GM12878 (cell line): Measurements from ENCODE around the gene TSC22D3. TPM values are rescaled to one million over a fixed set of nuclear protein-coding genes. Genes with fewer than 3 reads are reported as not detected.

Source experiments
- ATAC-seq: fragments of 200-7000 bp; cut with Tn5 transposase; 3 replicates; pipeline ENCODE4 v1.9.1; 2020; ENCODE audit warnings: mild to moderate bottlenecking, moderate library complexity
- BruUV-seq: library from RNA; stranded (reverse); fragments of 400-500 nt; replicated peaks from 2 replicates; lab custom pipeline; 2021; lab: Mats Ljungman, UMichigan
- CTCF ChIA-PET: fragments of 300-600 bp; sonication (Branson Sonifier 250); formaldehyde crosslinking; extraction: SDS; loops from one replicate; lab custom pipeline; 2021; ENCODE audit warnings: inconsistent platforms; lab: Yijun Ruan, JAX
- POLR2A ChIA-PET: fragments of 350-600 bp; formaldehyde crosslinking; extraction: SDS; loops from one replicate; lab custom pipeline; 2021; ENCODE audit warnings: inconsistent platforms; lab: Charles Lee
- RAD21 ChIA-PET: fragments of 300-600 bp; sonication (Branson Sonifier 250); formaldehyde crosslinking; loops from one replicate; lab custom pipeline; 2023; ENCODE audit warnings: antibody characterized with exemption; ENCODE audit not compliant: unreplicated experiment; lab: Charles Lee
- SMC1A ChIA-PET: fragments of 300-600 bp; sonication (Branson Sonifier 250); formaldehyde crosslinking; loops from one replicate; lab custom pipeline; 2023; ENCODE audit not compliant: unreplicated experiment, uncharacterized antibody; lab: Charles Lee
- DNase-seq: peaks from one replicate; pipeline ENCODE4 v3.0.0-alpha.2; 2011; ENCODE audit warnings: low read depth, low spot score
- FAIRE-seq: peaks from 3 replicates; lab custom pipeline; 2011; peaks lifted over from hg19 to GRCh38; lab: Jason Lieb, UNC
- H2AFZ ChIP-seq: 2 replicates; pipeline ENCODE4 v1.6.0; 2011; ENCODE audit warnings: low read depth, low read length, control low read depth; ENCODE audit not compliant: control insufficient read depth
- H3K27ac ChIP-seq: 2 replicates; pipeline ENCODE4 v1.5.1; 2011; ENCODE audit warnings: control low read depth; ENCODE audit not compliant: control insufficient read depth, insufficient read depth
- H3K27me3 ChIP-seq, 2 experiments: replicated peaks in 1 of 2; 2 replicates each; pipeline versions ENCODE4 v1.6.0 to v1.6.1; 2011; ENCODE audit warnings: low read length in 1 of 2; ENCODE audit not compliant: control insufficient read depth in 2 of 2, insufficient read depth in 2 of 2
- H3K36me3 ChIP-seq, 2 experiments: 2 replicates each; pipeline ENCODE4 v1.5.1; 2011; ENCODE audit warnings: low read length in 1 of 2; ENCODE audit not compliant: control insufficient read depth in 2 of 2, insufficient read depth in 2 of 2
- H3K4me1 ChIP-seq: 2 replicates; pipeline ENCODE4 v1.6.1; 2011; ENCODE audit warnings: mild to moderate bottlenecking, low read length, moderate library complexity, mixed read lengths; ENCODE audit not compliant: control insufficient read depth, insufficient read depth
- H3K4me2 ChIP-seq: 2 replicates; pipeline ENCODE4 v1.6.0; 2011; ENCODE audit warnings: control low read depth; ENCODE audit not compliant: control insufficient read depth, insufficient read depth
- H3K4me3 ChIP-seq: fragments of 200-600 bp; sonication (generic); 2 replicates; pipeline ENCODE4 v1.5.1; 2016
- H3K79me2 ChIP-seq: 2 replicates; pipeline ENCODE4 v1.6.0; 2011; ENCODE audit warnings: low read length; ENCODE audit not compliant: control insufficient read depth, insufficient read depth
- H3K9ac ChIP-seq: 2 replicates; pipeline ENCODE4 v1.8.0; 2011; ENCODE audit warnings: low read length, control low read depth, mixed read lengths; ENCODE audit not compliant: control insufficient read depth, insufficient read depth
- H3K9me3 ChIP-seq: replicated peaks from 3 replicates; pipeline ENCODE4 v1.5.1; 2011; ENCODE audit warnings: mild to moderate bottlenecking, low read length; ENCODE audit not compliant: control insufficient read depth, insufficient read depth
- H4K20me1 ChIP-seq: 2 replicates; pipeline ENCODE4 v1.6.0; 2011; ENCODE audit not compliant: control insufficient read depth, insufficient read depth
- CBFB ChIP-seq: IDR thresholded peaks from 2 replicates; pipeline ENCODE4 v1.6.1; 2016; ENCODE audit warnings: antibody characterized with exemption, low read depth
- E2F8 ChIP-seq: fragments of 450-650 bp; IDR thresholded peaks from 2 replicates; pipeline ENCODE4 v1.6.1; 2018; ENCODE audit warnings: mild to moderate bottlenecking, low read depth, moderate library complexity; ENCODE audit not compliant: partially characterized antibody
- FOS ChIP-seq: IDR thresholded peaks from 3 replicates; pipeline ENCODE4 v1.6.1; 2011; ENCODE audit warnings: borderline replicate concordance; ENCODE audit not compliant: insufficient read length; ENCODE audit errors: extremely low read depth
- HSF1 ChIP-seq: fragments of 150-350 bp; IDR thresholded peaks from 2 replicates; pipeline ENCODE4 v1.6.1; 2014; ENCODE audit warnings: mild to moderate bottlenecking, low read depth, low read length
- IKZF2 ChIP-seq, 2 experiments: fragments of 450-650 bp; IDR thresholded peaks; 2 replicates each; pipeline ENCODE4 v1.6.1; 2017; ENCODE audit warnings: mild to moderate bottlenecking in 2 of 2, moderate library complexity in 2 of 2
- MYB ChIP-seq: fragments of 150-350 bp; IDR thresholded peaks from 2 replicates; pipeline ENCODE4 v1.6.1; 2014; ENCODE audit warnings: mild to moderate bottlenecking, low read depth, low read length, borderline replicate concordance
- NR2F1 ChIP-seq: fragments of 450-650 bp; conservative IDR thresholded peaks from 2 replicates; pipeline ENCODE4 v1.6.1; 2017; ENCODE audit warnings: mild to moderate bottlenecking
- POLR2AphosphoS5 ChIP-seq: IDR thresholded peaks from 2 replicates; pipeline ENCODE4 v1.6.1; 2011; ENCODE audit warnings: mild to moderate bottlenecking, low read length, inconsistent platforms
- WGBS: methylation state at CpG from one replicate; pipeline ENCODE4 v1.1.6; 2016; ENCODE audit warnings: low lambda C conversion rate; ENCODE audit not compliant: insufficient replicate concordance, insufficient coverage; ENCODE audit errors: missing lambda C conversion rate; 5-methylcytosine and 5-hydroxymethylcytosine counted together
- in situ Hi-C: fragments of 300-500 bp; cut with MboI; formaldehyde crosslinking; loops from 9 replicates; pipeline ENCODE4 v1.14.3; 2018; ENCODE audit warnings: mixed read lengths
- intact Hi-C: fragments of 100-400 bp; cut with micrococcal nuclease; formaldehyde crosslinking; loops from one replicate; pipeline ENCODE4 v1.14.2; 2022; ENCODE audit not compliant: unreplicated experiment
- polyA plus RNA-seq, 11 experiments: library from polyadenylated mRNA; depleted of rRNA in 4 of 11; unstranded in 6 of 11; stranded (reverse) in 5 of 11; fragments of >200 nt; fragmentation: Nextera tagmentation in 4 of 11; fragmentation: Illumina TruSeq in 1 of 11; extraction: Ambion mirVana in 4 of 11; extraction: Trizol in 1 of 11; gene quantifications; 1 replicate in 1 of 11; 2 replicates in 10 of 11; pipeline versions ENCODE4 v1.2.1 to v1.2.3, GENCODE V29; 2011 to 2016; ENCODE audit warnings: inconsistent platforms in 2 of 11, missing spikeins in 2 of 11, low read depth in 1 of 11
- total RNA-seq, 4 experiments: library from RNA; depleted of rRNA in 3 of 4; stranded (reverse); fragments of >200 nt in 3 of 4; fragmentation: Illumina TruSeq in 1 of 4; extraction: Trizol in 1 of 4; gene quantifications; 2 replicates each; pipeline versions ENCODE4 v1.2.1 to v1.2.3, GENCODE V29; 2013 to 2021
- TF ChIP-seq, protein P1 (sequence below): fragments of 450-650 bp; conservative IDR thresholded peaks from 2 replicates; pipeline ENCODE4 v1.6.1; 2017; ENCODE audit warnings: mild to moderate bottlenecking, moderate library complexity
- TF ChIP-seq, protein P2 (sequence below): IDR thresholded peaks from 2 replicates; pipeline ENCODE4 v1.6.1; 2012; ENCODE audit warnings: low read length, inconsistent platforms

The TSC22D3 gene
- total and polyA plus RNA-seq, 10 of the 15 experiments (the other 5 are each of a cell fraction or from before 2014, with no cell fraction given), result 4.6 to 122 (median 16.1) TPM

DNA sequence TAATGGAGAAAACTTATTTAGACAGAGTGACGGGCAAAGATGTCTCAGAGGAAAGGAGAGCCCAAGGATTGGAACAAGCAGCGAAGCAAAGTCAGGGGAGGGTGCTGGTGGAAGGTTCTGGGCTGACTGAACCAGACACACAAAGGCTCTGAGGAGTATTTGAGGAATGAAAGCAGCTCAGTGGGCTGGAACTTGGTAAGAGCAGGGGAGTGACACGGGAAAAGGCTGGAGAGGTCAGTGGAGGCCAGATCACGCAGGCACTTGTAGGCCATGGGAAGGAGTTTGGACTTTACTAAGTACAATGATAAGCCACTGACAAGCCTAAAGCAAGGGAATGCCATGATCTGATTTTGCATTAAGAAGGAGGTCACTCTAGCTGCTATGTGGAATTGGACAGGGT is 71.4 kb downstream of the TSC22D3 start:
- POLR2A ChIA-PET, result no interaction called here
- TF ChIP-seq E2F8 (no peak), CBFB (no peak), IKZF2 (IDR thresholded peaks at IDR 0.05) (no peak), NR2F1 (no peak), MYB (no peak), FOS (no peak), POLR2AphosphoS5 (no peak), HSF1 (no peak)
- TF ChIP-seq, protein P1, sequence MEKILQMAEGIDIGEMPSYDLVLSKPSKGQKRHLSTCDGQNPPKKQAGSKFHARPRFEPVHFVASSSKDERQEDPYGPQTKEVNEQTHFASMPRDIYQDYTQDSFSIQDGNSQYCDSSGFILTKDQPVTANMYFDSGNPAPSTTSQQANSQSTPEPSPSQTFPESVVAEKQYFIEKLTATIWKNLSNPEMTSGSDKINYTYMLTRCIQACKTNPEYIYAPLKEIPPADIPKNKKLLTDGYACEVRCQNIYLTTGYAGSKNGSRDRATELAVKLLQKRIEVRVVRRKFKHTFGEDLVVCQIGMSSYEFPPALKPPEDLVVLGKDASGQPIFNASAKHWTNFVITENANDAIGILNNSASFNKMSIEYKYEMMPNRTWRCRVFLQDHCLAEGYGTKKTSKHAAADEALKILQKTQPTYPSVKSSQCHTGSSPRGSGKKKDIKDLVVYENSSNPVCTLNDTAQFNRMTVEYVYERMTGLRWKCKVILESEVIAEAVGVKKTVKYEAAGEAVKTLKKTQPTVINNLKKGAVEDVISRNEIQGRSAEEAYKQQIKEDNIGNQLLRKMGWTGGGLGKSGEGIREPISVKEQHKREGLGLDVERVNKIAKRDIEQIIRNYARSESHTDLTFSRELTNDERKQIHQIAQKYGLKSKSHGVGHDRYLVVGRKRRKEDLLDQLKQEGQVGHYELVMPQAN, result no peak
- TF ChIP-seq, protein P2, sequence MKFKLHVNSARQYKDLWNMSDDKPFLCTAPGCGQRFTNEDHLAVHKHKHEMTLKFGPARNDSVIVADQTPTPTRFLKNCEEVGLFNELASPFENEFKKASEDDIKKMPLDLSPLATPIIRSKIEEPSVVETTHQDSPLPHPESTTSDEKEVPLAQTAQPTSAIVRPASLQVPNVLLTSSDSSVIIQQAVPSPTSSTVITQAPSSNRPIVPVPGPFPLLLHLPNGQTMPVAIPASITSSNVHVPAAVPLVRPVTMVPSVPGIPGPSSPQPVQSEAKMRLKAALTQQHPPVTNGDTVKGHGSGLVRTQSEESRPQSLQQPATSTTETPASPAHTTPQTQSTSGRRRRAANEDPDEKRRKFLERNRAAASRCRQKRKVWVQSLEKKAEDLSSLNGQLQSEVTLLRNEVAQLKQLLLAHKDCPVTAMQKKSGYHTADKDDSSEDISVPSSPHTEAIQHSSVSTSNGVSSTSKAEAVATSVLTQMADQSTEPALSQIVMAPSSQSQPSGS, result no peak

More for the DNA sequence above, 71.4 kb downstream of the TSC22D3 start:
- H2AFZ ChIP-seq, result no peak overlapping the region
- in situ Hi-C loops, result no loop called here
- no peaks in the 10 kb centered on the region for H4K20me1 ChIP-seq
- FAIRE-seq (no peak), DNase-seq (no peak), ATAC-seq (no peak)
- no peaks in the 10 kb centered on the region for H3K36me3 ChIP-seq
- H3K79me2 ChIP-seq, result no peaks in the 10 kb centered on the region
- BruUV-seq, result no TSS peak
- ChIA-PET CTCF (interaction anchor here (1.7 kb wide), 1 partner anchor 15 kb away, joined by 5 read pairs; no protein-coding TSS in a partner anchor), RAD21 (interaction anchor here (0.6 to 1.7 kb wide), 2 partner anchors 16 to 18 kb away, joined by 3 to 4 read pairs; no protein-coding TSS in a partner anchor), SMC1A (interaction anchor here (0.8 to 2.0 kb wide), 2 partner anchors 10 to 28 kb away, joined by 3 to 6 read pairs; no protein-coding TSS in a partner anchor)
- H3K9ac ChIP-seq, result no peak overlapping the region
- H3K27me3 ChIP-seq, result no peaks in the 10 kb centered on the region
- H3K27ac ChIP-seq, result no peak overlapping the region
- WGBS, result 41% methylated on average over 4 of the region's 4 CpGs
- intact Hi-C loops, result no loop called here
- H3K9me3 ChIP-seq, result no peaks in the 10 kb centered on the region
- H3K4me3 ChIP-seq, result no peak overlapping the region
- no peak overlapping the region for H3K4me2 ChIP-seq
- H3K4me1 ChIP-seq, result peaks cover 24% of the 10 kb centered on the region; the same call in 1 of the 2 replicates
